Endothelial cell (in vitro differentiated cells): ENCODE measurements around the gene KCNQ2. TPM values are rescaled to one million over a fixed set of nuclear protein-coding genes. Genes with fewer than 3 reads are reported as not detected.

ENCODE experiments used
- DNase-seq: peaks from one replicate; pipeline ENCODE4 v3.0.0; 2021; ENCODE audit warnings: low spot score
- H3K27ac Mint-ChIP-seq: one replicate; pipeline ENCODE4 v1.8.0; 2021; ENCODE audit warnings: mixed read lengths, inconsistent platforms; ENCODE audit not compliant: unreplicated experiment
- H3K27me3 Mint-ChIP-seq: one replicate; pipeline ENCODE4 v1.8.0; 2021; ENCODE audit warnings: mild to moderate bottlenecking, moderate library complexity, mixed read lengths, inconsistent platforms; ENCODE audit not compliant: unreplicated experiment
- H3K36me3 Mint-ChIP-seq: one replicate; pipeline ENCODE4 v1.8.0; 2021; ENCODE audit warnings: mild to moderate bottlenecking, low read depth, mixed read lengths, inconsistent platforms; ENCODE audit not compliant: unreplicated experiment
- H3K4me1 Mint-ChIP-seq: one replicate; pipeline ENCODE4 v1.8.0; 2021; ENCODE audit warnings: mild to moderate bottlenecking, mixed read lengths, inconsistent platforms; ENCODE audit not compliant: unreplicated experiment
- H3K4me3 Mint-ChIP-seq: one replicate; pipeline ENCODE4 v1.8.0; 2021; ENCODE audit warnings: mild to moderate bottlenecking, mixed read lengths, inconsistent platforms; ENCODE audit not compliant: unreplicated experiment
- H3K9me3 Mint-ChIP-seq: one replicate; pipeline ENCODE4 v1.8.0; 2021; ENCODE audit warnings: mixed read lengths, inconsistent platforms; ENCODE audit not compliant: unreplicated experiment
- total RNA-seq: library from RNA; stranded (reverse); fragmentation: NEBNext Ultra II Directional; extraction: Animal tissue kit (Norgen Biotek cat#: 25700); gene quantifications from one replicate; pipeline ENCODE4 v1.2.1, GENCODE V29; 2021; ENCODE audit not compliant: unreplicated experiment
- TF ChIP-seq, protein P1 (sequence below): fragments of 200-600 bp; sonication (generic); IDR thresholded peaks from one replicate; pipeline ENCODE4 v1.5.0; 2021; ENCODE audit warnings: antibody characterized with exemption; ENCODE audit not compliant: unreplicated experiment

KCNQ2 gene
- total RNA-seq, 1 donor from 2014 or later: 3.2 TPM

DNA sequence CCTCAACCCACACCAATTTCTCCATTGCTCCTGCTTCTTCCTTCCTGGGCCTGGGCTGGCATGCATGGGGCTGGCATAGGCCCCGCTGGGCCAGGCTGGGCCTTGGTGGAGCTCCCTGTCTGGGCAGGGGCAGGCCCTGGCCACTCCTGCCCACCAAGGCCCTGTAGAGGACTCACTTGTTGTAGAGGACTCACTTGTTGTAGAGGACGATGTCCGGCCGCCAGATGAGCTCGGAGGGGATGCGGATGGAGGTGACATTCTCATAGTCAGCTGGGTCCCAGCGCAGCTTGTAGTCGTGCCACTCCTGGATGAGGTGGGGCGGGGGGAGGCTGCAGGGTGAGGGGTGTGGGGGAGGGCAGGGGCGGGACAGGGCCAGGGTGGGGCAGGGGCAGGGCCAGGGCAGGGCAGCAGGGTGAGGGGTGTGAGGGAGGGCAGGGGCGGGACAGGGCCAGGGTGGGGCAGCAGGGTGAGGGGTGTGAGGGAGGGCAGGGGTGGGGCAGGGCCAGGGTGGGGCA is 116.6 kb downstream of the KCNQ2 start:
- Mint-ChIP-seq H3K4me1 (no peaks in the 10 kb centered on the region), H3K9me3 (no peaks in the 10 kb centered on the region), H3K27ac (no peak overlapping the region), H3K36me3 (no peaks in the 10 kb centered on the region), H3K27me3 (peaks cover 3% of the 10 kb centered on the region), H3K4me3 (no peak overlapping the region)
- TF ChIP-seq, protein P1, sequence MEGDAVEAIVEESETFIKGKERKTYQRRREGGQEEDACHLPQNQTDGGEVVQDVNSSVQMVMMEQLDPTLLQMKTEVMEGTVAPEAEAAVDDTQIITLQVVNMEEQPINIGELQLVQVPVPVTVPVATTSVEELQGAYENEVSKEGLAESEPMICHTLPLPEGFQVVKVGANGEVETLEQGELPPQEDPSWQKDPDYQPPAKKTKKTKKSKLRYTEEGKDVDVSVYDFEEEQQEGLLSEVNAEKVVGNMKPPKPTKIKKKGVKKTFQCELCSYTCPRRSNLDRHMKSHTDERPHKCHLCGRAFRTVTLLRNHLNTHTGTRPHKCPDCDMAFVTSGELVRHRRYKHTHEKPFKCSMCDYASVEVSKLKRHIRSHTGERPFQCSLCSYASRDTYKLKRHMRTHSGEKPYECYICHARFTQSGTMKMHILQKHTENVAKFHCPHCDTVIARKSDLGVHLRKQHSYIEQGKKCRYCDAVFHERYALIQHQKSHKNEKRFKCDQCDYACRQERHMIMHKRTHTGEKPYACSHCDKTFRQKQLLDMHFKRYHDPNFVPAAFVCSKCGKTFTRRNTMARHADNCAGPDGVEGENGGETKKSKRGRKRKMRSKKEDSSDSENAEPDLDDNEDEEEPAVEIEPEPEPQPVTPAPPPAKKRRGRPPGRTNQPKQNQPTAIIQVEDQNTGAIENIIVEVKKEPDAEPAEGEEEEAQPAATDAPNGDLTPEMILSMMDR: no peak
- no peak for DNase-seq

DNA sequence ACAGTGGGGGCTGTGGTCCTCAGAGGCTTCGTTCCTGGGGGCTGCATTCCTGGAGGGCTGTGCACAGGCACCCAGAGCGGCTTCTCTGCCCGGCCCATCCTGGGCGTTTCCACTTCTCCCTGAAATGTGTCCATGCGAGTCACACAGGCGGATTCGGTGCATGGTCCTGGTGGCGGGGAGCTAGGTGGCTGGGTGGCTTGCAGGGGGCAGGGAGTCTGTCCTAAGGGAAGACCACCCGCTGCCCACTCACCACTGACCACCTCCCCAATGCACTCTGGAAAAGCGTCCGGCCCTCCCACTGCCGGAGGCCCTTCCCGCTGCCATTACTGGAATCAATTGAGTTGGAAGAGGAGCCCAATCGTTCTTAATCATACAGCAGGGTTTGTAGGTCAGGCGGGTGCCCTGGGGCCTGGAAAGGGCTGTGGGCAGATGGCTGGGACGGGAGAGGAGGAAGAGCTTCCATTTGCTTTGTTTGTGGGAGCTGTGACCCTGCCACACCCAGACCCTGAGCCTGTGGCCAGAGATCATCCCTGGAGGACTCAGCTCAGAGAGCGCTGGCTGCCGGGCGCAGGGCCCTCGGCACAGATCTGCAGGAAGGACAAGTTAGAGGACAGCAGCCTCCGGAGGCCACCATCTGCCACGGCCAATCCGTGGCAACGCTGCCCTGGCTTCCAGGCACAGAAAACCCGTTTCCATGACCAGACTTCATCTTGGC is 117.7 kb downstream of the KCNQ2 start:
- peaks cover 8% of the 10 kb centered on the region for H3K27me3 Mint-ChIP-seq
- no peak overlapping the region for H3K4me3 Mint-ChIP-seq
- H3K4me1 Mint-ChIP-seq: no peaks in the 10 kb centered on the region
- no peak for DNase-seq
- peaks cover 4% of the 10 kb centered on the region for H3K36me3 Mint-ChIP-seq
- TF ChIP-seq, protein P1: no peak
- H3K9me3 Mint-ChIP-seq: no peaks in the 10 kb centered on the region
- peak overlapping the region; percentile 21 for H3K27ac Mint-ChIP-seq

DNA sequence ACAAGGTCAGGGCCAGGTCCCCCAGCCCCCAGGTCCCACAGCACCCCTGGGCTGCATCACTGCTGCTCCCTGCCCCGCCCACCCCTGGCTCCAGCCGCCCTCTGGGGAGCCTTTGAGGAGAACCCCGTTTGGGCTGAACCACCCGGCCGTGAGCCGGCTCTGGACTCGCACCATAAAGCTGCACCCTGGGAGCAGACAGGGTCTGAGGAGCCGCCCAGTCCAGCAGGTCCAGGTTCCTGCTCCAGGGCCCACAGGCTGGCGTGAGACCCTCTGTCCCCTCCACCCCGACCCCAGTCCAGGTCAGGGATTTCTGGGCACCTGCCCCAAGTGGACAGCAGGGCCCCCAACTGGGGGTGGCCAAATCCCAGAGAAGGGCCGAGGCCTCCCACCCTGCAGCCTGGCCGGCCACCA is 119.6 kb downstream of the KCNQ2 start:
- TF ChIP-seq, protein P1: no peak
- H3K4me3 Mint-ChIP-seq: no peak overlapping the region
- peaks cover 4% of the 10 kb centered on the region for H3K36me3 Mint-ChIP-seq
- DNase-seq: no peak
- no peak overlapping the region for H3K27ac Mint-ChIP-seq
- H3K4me1 Mint-ChIP-seq: no peaks in the 10 kb centered on the region
- H3K27me3 Mint-ChIP-seq: peaks cover 8% of the 10 kb centered on the region
- H3K9me3 Mint-ChIP-seq: no peaks in the 10 kb centered on the region

DNA sequence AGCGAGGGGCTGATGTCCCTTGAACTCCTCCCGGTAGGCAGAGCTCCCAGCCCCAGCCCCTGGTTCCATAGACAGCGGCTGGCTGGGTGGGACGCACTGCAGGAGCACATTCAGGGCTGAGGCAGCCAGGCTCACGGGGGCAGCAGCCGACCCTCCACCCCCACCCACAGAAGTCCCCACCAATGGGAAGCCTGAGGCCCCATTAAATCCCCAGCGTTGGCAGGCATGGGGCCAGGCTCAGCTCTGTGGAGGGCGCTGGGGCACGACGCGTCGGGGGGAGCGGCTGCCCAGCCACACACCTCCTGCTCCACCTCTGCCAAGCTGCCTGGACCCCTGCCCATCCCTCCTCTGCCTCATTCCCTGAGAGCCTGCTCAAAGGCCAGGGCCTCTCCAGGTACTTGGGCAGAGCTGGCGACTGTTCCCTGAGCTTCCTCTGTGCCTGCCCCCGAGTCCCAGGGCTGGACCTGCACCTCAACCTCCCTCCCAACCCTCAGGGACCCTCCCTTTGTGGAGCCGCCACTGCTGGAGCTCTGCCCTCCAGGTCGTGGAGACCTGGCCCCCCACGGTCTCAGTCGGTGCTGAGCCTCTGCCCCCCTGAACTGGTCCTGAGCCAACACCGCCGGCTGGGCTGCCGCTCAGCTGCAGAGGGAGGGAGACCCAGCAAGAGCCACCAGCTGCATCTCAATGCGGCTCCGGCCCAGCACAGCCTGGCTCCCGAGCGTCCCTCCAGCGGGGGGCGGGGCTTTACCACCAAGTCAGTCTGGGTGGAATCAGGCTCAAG is 120.5 kb downstream of the KCNQ2 start:
- H3K36me3 Mint-ChIP-seq: peaks cover 4% of the 10 kb centered on the region
- TF ChIP-seq, protein P1: no peak
- H3K4me3 Mint-ChIP-seq: no peak overlapping the region
- peaks cover 8% of the 10 kb centered on the region for H3K27me3 Mint-ChIP-seq
- H3K27ac Mint-ChIP-seq: no peak overlapping the region
- DNase-seq: no peak
- H3K9me3 Mint-ChIP-seq: no peaks in the 10 kb centered on the region
- no peaks in the 10 kb centered on the region for H3K4me1 Mint-ChIP-seq

DNA sequence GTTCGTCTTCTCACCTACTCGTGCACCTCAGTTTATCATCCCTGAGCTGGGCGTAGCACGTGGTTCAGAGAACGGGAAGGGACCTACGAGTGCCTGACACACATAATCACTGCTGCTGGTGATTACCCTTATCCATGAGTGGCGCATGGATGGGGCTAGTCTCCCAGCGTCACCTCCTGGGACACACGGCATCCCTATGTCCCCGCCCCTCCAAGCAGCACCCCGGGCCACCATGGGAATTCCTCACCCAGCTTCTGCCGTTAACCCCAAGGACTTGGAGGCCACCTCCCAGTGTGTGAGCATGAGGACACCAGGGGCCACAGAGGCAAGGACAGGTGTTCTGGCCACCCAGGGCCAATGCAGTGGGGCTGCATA is 121.1 kb downstream of the KCNQ2 start:
- H3K4me1 Mint-ChIP-seq: no peaks in the 10 kb centered on the region
- no peaks in the 10 kb centered on the region for H3K9me3 Mint-ChIP-seq
- no peak overlapping the region for H3K27ac Mint-ChIP-seq
- H3K4me3 Mint-ChIP-seq: no peak overlapping the region
- TF ChIP-seq, protein P1: no peak
- H3K27me3 Mint-ChIP-seq: peaks cover 8% of the 10 kb centered on the region
- DNase-seq: no peak
- H3K36me3 Mint-ChIP-seq: peaks cover 4% of the 10 kb centered on the region
